Spleen (tissue), 7 donors: ENCODE results near the gene ATAD3B.
"Not testable (repeated sequence)": the region's sequence is repeated elsewhere in the genome, so short reads cannot be mapped to it uniquely, and the experiment has no call there.

Experiments used
- CTCF ChIP-seq, 11 experiments: fragments of 200-600 bp in 7 of 11; fragments of 450-650 bp in 4 of 11; sonication (generic) in 4 of 11; IDR thresholded peaks in 8 of 11; conservative IDR thresholded peaks in 3 of 11; 1 replicate in 7 of 11; 2 replicates in 4 of 11; pipeline versions ENCODE4 v1.4.0 to v1.8.0; 2016 to 2021; ENCODE audit warnings: antibody characterized with exemption in 11 of 11, inconsistent platforms in 4 of 11, mild to moderate bottlenecking in 1 of 11
- POLR2A ChIP-seq, 3 donors: fragments of 450-650 bp; IDR thresholded peaks; one replicate each; pipeline ENCODE4 v1.5.1; 2017; ENCODE audit warnings: antibody characterized with exemption in 3 of 3, mild to moderate bottlenecking in 1 of 3
- donor health status: DM: no; HTN: no; CAD: no; lungs with moderate emphysema.
- donor health status: DM: no; HTN: no; CAD: no.
- donor health status: DM: no; HTN: no; CAD: no.

- not testable (repeated sequence) for TF ChIP-seq CTCF (IDR thresholded peaks at IDR 0.05 in 8 of 11, conservative IDR thresholded peaks at IDR 0.05 in 3 of 11); POLR2A (IDR thresholded peaks at IDR 0.05)
Measured at GRCh38 chr1:1523226-1523625, 51.7 kb downstream of the ATAD3B start.
